Measurements from ENCODE around the gene SH3D19.
"Not testable (repeated sequence)": the region's sequence is repeated elsewhere in the genome, so short reads cannot be mapped to it uniquely, and the experiment has no call there.

The SH3D19 gene

DNA sequence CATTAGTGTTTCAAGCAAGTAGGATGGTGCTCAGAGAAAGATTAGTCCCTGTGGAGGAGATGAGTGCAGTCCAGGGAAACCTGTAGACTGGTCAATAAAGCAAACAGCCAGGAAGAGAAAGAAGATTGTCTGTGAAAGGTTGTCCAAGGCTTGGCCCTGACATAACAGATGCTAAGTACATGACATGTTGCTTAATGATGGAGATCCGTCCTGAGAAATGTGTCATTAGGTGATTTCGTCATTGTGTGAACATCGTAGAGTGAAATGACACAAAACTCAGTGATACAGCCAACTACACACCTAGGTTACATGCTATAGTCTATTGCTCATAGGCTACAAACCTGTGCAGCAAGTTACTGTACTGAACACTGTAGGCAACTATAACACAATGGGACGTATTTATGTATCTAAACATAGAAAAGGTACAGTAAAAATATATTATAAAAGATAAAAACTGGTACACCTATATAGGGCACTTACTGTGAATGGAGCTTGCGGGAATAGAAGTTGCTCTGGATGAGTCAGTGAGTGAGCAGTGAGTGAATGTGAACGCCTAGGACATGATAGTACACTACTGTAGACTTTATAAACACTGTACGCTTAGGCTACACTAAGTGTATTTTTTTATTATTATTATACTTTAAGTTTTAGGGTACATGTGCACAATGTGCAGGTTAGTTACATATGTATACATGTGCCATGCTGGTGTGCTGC is 57.4 kb downstream of the SH3D19 start:
- DNase-seq (ENCODE audit: low read depth), result no peak

DNA sequence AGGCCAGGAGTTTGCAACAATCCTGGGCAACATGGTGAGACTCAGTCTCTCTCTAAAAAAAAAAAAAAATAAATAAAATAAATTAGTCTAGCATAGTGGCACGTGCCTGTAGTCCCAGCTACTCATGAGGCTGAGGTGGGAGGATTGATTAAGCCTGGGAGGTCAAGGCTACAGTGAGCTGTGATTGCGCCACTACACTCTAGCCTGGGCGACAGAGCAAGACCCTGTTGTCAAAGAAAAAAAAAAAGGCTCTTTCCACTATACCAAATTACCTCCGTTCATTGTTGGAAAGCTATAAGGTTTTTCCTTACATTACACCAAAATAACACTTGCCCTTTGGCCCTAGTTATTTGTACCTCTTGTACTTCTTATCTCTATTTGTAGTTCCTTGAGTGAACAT is 58.3 kb downstream of the SH3D19 start:
- no peak for DNase-seq (ENCODE audit: low read depth)

- DNase-seq (ENCODE audit: low read depth), result no peak
Measured at GRCh38 chr4:151266497-151266896, 58.9 kb downstream of the SH3D19 start.

- DNase-seq (ENCODE audit: low read depth), result no peak
Measured at GRCh38 chr4:151263455-151263854, 62.0 kb downstream of the SH3D19 start.

- no peak for DNase-seq (ENCODE audit: low read depth)
Measured at GRCh38 chr4:151260526-151260925, 64.9 kb downstream of the SH3D19 start.

DNA sequence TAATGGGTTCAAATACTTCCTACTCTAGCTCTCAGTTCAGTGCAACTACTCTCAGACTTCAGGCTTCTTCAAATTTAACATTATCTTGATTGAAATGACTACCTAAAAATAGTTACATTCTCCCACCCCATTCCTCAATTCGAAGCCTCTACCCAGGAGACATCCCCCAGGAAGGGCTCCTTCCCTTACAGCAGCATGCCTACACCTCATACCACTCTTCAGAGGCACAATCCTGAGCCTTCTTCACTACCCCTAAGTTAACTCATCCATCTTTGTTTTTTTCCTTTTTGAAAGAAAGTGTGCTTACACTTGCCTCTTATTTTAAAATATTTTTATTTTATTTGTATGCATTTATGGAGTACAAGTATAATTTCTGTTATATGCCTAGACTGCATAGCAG is 65.7 kb downstream of the SH3D19 start:
- DNase-seq (ENCODE audit: low read depth), result no peak

DNA sequence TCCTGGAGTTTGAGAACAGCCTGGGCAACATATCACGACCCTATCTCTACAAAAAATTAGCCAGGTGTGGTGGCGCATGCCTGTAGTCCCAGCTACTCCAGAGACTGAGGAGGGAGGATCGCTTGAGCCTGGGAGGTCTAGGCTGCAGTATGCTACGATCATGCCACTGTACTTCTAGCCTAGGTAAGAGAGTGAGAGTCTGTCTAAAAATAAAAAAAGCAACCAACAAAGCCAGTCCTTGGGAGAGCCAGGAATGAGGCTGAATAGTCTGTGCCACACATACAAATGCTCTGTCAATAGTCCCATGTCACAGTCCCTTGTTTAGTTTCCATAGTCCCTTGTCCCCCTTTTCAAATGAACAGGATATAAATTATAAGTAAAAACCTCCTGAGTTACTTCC is 67.7 kb downstream of the SH3D19 start:
- DNase-seq (ENCODE audit: low read depth), result no peak

GRCh38 chr4:151256134-151256533 is 69.3 kb downstream of the SH3D19 start:
- no peak for DNase-seq (ENCODE audit: low read depth)

DNA sequence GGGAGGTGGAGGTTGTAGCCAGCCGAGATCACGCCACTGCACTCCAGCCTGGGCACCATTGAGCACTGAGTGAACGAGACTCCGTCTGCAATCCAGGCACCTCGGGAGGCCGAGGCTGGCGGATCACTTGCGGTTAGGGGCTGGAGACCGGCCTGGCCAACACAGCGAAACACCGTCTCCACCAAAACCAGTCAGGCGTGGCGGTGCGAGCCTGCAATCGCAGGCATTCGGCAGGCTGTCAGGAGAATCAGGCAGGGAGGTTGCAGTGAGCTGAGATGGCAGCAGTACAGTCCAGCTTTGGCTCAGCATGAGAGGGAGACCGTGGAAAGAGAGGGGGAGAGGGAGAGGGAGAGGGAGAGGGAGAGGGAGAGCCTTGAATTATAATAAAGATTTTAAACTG is 69.7 kb downstream of the SH3D19 start:
- DNase-seq (ENCODE audit: low read depth), result not testable (repeated sequence)

DNA sequence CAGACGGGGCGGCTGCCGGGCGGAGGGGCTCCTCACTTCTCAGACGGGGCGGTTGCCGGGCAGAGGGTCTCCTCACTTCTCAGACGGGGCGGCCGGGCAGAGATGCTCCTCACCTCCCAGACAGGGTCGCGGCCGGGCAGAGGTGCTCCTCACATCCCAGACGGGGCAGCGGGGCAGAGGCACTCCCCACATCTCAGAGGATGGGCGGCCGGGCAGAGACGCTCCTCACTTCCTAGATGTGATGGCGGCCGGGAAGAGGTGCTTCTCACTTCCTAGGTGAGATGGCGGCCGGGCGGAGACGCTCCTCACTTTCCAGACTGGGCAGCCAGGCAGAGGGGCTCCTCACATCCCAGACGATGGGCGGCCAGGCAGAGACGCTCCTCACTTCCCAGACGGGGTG is 70.2 kb downstream of the SH3D19 start:
- DNase-seq (ENCODE audit: low read depth), result not testable (repeated sequence)

GRCh38 chr4:151251603-151252304 is 73.7 kb downstream of the SH3D19 start:
- no peak for DNase-seq (ENCODE audit: low read depth)

- no peak for DNase-seq (ENCODE audit: low read depth)
Measured at GRCh38 chr4:151250706-151251105, 74.7 kb downstream of the SH3D19 start.

DNA sequence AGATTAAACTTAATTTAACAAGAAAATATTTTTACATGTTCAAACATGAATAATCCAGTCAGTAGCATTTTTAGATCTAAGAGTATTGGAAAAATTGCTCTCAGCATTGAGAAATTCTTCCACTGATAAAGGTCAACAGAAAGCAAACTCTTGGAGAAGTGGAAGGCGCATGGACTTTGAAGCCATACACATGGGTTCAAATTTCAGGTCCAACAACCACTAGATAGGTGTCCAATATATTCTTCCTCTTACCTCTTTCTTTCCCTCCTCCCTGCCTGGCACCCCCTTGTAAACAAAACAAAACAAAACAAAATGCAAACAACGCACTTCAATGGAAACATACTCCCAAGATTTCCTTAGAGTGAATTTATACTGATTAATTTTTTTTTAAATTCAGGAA is 76.9 kb downstream of the SH3D19 start:
- DNase-seq (ENCODE audit: low read depth), result no peak

- no peak for DNase-seq (ENCODE audit: low read depth)
Measured at GRCh38 chr4:151247395-151247794, 78.0 kb downstream of the SH3D19 start.

GRCh38 chr4:151246742-151247141 is 78.7 kb downstream of the SH3D19 start:
- no peak for DNase-seq (ENCODE audit: low read depth)

DNA sequence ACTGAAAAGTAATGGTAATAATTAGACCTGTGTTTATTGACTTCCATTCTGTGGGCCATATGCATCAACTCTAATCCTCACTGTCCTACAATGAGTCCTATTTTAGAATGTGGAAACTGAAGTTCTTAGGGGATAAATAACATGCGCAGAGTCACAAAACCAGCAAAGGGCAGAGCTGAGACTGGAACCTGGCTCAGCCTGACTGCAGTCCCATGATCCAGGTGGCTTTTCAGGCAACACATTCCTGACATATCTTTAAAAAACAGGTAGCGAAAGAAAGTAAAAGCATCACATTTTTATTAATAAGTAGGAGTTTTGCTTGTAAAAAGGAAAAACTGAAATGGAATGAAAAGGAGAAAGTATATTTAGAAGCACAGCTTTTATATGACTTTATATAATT is 83.1 kb downstream of the SH3D19 start:
- no peak for DNase-seq (ENCODE audit: low read depth)

- no peak for DNase-seq (ENCODE audit: low read depth)
Measured at GRCh38 chr4:151239608-151240007, 85.8 kb downstream of the SH3D19 start.

- DNase-seq (ENCODE audit: low read depth), result no peak
Measured at GRCh38 chr4:151238477-151238876, 86.9 kb downstream of the SH3D19 start.

- no peak for DNase-seq (ENCODE audit: low read depth)
Measured at GRCh38 chr4:151236036-151236435, 89.4 kb downstream of the SH3D19 start.

DNA sequence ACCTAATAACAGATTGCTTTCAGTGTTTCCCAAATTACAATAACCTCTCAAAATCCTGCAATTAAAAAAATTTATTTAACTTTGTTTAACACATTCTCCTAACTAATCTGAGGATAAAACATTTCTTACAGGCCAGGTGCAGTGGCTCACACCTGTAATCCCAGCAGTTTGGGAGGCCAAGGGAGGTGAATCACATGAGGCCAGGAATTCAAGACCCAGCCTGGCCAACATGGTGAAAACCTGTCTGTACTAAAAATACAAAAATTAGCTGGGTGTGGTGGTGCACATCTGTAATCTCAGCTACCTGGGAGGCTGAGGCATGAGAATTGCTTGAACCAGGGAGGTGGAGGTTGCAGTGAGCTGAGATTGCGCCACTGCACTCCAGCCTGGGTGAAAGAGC is 90.0 kb downstream of the SH3D19 start:
- not testable (repeated sequence) for DNase-seq (ENCODE audit: low read depth)

DNA sequence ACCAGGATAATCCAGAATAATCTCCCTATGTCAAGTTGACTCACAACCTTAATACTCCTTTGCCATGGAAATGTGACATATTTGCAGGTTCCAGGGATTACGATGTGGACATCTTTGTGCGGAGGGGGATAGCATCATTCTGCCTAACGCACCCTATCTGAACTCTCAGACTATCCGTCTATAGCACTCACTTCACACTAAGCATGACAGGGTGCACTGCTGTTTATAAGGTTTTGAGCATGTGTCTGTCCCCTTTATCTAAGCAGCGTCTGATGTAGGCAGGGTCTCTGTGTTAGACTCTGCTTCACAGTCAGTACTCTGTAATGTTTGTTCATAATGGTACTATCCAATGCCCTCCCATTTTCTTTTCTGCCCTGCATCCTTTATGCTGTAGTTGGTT is 91.8 kb downstream of the SH3D19 start:
- no peak for DNase-seq (ENCODE audit: low read depth)

DNA sequence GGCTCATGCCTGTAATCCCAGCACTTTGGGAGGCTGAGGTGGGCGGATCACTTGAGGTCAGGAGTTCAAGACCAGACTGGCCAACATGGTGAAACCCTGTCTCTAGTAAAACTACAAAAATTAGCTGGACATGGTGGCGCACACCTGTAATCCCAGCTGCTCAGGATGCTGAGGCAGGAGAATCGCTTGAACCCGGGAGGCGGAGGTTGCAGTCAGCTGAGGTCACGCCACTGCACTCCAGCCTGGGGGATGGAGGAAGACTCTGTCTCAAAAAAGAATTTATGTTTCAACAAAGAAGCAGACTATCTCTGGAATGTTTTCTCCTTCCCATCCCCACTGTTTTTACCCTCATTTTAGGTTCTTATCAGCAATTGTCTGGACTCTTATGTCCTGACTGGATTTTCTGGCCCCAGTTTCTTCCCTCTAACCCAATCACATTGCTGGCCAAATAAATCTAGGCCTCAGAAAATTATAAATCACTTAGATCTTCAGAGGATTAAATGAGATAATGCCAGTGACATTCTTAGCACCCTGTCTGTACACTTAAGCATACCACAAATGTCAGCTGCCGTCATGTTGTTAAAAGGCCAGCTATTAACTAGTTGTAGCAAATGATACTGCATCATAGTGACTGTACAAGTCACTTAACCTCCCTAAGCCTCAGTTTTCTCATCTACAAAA is 93.3 kb downstream of the SH3D19 start:
- no peak for DNase-seq (ENCODE audit: low read depth)

Data from activated gamma-delta T cell treated with anti-CD3 and anti-CD28 coated beads, Interleukin-2, amount 50 U/mL, for 16 hours (primary cell).